ENCODE data around the gene KDM4C.

KDM4C gene

DNA sequence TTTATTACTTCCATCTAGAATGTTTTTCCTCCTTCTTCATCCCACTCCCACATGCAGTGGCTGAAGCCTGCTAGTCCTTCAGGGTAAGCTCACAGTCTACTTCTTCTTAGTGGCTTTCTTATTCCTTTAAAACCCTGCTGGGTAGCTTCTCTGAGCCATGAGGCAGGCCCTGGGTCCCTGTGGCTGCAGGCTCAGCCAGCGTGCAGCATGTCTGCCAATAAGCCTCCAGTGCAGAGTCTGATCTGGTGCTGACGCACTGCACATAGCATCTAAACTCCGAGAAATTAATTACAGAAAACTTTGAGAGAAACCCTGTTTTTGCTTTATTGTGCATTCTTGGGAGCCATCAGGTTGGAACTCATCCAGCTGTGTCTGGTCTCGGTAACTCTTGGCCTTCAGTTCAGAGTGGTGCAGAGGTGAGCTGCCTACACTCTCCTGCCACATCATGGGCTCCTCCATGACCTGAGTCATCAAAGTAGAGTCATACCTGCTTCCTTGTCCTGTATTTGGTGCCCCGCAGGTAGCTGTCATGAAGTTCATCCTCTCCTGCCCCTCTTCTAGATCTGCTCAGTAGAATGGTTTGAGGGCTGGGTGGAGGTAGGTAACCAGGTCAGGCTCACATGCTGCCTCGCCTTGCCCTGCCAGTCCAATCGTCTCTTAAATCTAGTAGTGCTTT, 339.4 kb downstream of the KDM4C start:
- no peak overlapping the region for H3K9ac ChIP-seq (ENCODE audit: low read depth, low read length)
- H3K9me3 ChIP-seq (ENCODE audit: insufficient read depth, low read length, severe bottlenecking), result no peaks in the 10 kb centered on the region
- no peaks in the 10 kb centered on the region for H3K36me3 ChIP-seq (ENCODE audit: insufficient read depth, low read length)
- H3K4me3 ChIP-seq (ENCODE audit: low read depth in 1 of 2, low read length in 2 of 2), result no peak overlapping the region
- no peak overlapping the region for H3K4me2 ChIP-seq (ENCODE audit: insufficient read depth, low read length)
- no peak overlapping the region for H3K27ac ChIP-seq (ENCODE audit: low read length)
- no peaks in the 10 kb centered on the region for H3K79me2 ChIP-seq (ENCODE audit: insufficient read depth, low read length)
- H3K27me3 ChIP-seq (ENCODE audit: insufficient read depth, low read length, poor library complexity), result no peaks in the 10 kb centered on the region
- H2AFZ ChIP-seq (ENCODE audit: low read depth, low read length), result no peak overlapping the region
- H3K4me1 ChIP-seq (ENCODE audit: insufficient read depth, low read length), result no peaks in the 10 kb centered on the region
- H4K20me1 ChIP-seq (ENCODE audit: insufficient read depth, low read length), result no peaks in the 10 kb centered on the region
- DNase-seq, result no peak
- no peak for TF ChIP-seq EZH2 (IDR thresholded peaks at IDR 0.05; ENCODE audit: borderline replicate concordance, low read depth, low read length, severe bottlenecking)
- TF ChIP-seq, protein P1, sequence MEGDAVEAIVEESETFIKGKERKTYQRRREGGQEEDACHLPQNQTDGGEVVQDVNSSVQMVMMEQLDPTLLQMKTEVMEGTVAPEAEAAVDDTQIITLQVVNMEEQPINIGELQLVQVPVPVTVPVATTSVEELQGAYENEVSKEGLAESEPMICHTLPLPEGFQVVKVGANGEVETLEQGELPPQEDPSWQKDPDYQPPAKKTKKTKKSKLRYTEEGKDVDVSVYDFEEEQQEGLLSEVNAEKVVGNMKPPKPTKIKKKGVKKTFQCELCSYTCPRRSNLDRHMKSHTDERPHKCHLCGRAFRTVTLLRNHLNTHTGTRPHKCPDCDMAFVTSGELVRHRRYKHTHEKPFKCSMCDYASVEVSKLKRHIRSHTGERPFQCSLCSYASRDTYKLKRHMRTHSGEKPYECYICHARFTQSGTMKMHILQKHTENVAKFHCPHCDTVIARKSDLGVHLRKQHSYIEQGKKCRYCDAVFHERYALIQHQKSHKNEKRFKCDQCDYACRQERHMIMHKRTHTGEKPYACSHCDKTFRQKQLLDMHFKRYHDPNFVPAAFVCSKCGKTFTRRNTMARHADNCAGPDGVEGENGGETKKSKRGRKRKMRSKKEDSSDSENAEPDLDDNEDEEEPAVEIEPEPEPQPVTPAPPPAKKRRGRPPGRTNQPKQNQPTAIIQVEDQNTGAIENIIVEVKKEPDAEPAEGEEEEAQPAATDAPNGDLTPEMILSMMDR (IDR thresholded peaks at IDR 0.05; ENCODE audit: borderline replicate concordance, extremely low read depth, low read length, poor library complexity, severe bottlenecking), result no peak
- ATAC-seq (ENCODE audit: insufficient read depth, low read depth), result no peak

DNA sequence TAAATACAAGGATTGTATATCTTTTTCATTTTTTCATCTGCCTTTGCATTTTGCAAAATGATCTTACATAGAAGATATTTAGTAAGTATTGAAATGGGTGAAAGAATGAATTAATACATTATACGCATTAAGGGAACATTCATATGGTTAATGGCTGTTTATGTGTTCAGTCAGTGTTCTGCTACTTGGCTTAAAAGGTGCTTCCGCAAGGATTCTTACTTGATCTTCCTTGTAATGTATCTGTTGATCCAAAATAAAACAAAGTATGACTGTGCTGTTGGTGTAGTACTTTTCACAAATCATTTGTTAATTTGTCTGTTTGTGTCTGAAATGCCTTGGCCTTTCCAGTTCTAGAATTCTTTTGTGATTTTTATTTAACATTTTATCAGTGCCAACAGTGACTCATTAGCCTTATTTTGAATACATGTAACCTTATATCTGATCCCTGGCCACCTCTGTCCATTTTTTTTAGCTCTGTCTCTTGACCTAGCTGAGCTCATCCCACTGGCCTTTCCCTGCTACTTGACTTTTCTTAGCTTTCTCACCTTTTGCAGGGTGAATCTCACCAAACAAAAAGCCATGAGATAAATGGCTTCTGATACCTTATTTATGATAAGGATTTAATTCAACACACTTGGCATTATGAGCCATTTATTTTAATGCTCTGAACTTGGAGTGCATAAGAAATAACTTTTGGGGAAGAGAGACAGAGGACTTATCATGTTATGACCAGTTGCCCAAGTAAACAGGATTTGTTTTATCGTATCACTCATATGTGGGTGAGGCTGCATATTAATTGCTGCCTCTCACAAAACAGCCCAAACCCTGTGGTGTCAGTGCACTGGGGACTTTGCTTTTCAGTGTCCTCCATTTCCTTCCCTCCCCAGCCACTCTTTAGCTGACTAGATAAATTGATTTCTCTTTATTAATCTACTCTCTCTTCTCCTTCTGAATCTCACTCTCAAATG, 340.3 kb downstream of the KDM4C start:
- TF ChIP-seq, protein P1 (IDR thresholded peaks at IDR 0.05; ENCODE audit: borderline replicate concordance, extremely low read depth, low read length, poor library complexity, severe bottlenecking), result no peak
- no peak for TF ChIP-seq EZH2 (IDR thresholded peaks at IDR 0.05; ENCODE audit: borderline replicate concordance, low read depth, low read length, severe bottlenecking)
- H3K4me1 ChIP-seq (ENCODE audit: insufficient read depth, low read length), result no peaks in the 10 kb centered on the region
- no peak overlapping the region for H3K4me3 ChIP-seq (ENCODE audit: low read depth in 1 of 2, low read length in 2 of 2)
- no peaks in the 10 kb centered on the region for H3K36me3 ChIP-seq (ENCODE audit: insufficient read depth, low read length)
- no peak overlapping the region for H3K9ac ChIP-seq (ENCODE audit: low read depth, low read length)
- H3K4me2 ChIP-seq (ENCODE audit: insufficient read depth, low read length), result no peak overlapping the region
- no peaks in the 10 kb centered on the region for H3K9me3 ChIP-seq (ENCODE audit: insufficient read depth, low read length, severe bottlenecking)
- H2AFZ ChIP-seq (ENCODE audit: low read depth, low read length), result no peak overlapping the region
- ATAC-seq (ENCODE audit: insufficient read depth, low read depth) (no peak), DNase-seq (no peak)
- H3K27ac ChIP-seq (ENCODE audit: low read length), result no peak overlapping the region
- H3K27me3 ChIP-seq (ENCODE audit: insufficient read depth, low read length, poor library complexity), result no peaks in the 10 kb centered on the region
- H3K79me2 ChIP-seq (ENCODE audit: insufficient read depth, low read length), result no peaks in the 10 kb centered on the region
- H4K20me1 ChIP-seq (ENCODE audit: insufficient read depth, low read length), result no peaks in the 10 kb centered on the region

DNA sequence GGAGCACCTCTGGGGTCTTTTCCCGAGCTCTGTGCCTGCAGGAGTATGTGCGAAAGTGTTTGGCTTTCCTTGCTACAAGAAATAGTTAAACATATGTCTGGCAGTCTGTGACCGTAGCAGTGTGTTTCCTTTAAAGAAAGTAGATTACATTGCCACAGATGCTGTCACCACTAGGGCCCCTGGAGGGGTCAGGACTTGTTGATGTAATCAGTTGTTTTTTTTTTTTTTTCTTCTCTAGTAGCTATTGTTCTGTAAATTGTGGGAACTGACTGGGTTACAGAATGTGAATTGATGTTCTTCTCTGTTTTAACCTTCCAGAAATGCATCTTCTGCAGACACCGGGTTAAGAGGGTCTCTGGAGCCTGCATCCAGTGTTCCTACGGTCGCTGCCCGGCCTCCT, 345.6 kb downstream of the KDM4C start:
- no peak for DNase-seq
- TF ChIP-seq, protein P1 (IDR thresholded peaks at IDR 0.05; ENCODE audit: borderline replicate concordance, extremely low read depth, low read length, poor library complexity, severe bottlenecking), result no peak
- TF ChIP-seq EZH2 (IDR thresholded peaks at IDR 0.05; ENCODE audit: borderline replicate concordance, low read depth, low read length, severe bottlenecking), result no peak
- Histone ChIP-seq H4K20me1 (ENCODE audit: insufficient read depth, low read length) (no peaks in the 10 kb centered on the region), H3K27me3 (ENCODE audit: insufficient read depth, low read length, poor library complexity) (no peaks in the 10 kb centered on the region), H3K9ac (ENCODE audit: low read depth, low read length) (no peak overlapping the region), H3K4me2 (ENCODE audit: insufficient read depth, low read length) (no peak overlapping the region), H2AFZ (ENCODE audit: low read depth, low read length) (no peak overlapping the region), H3K4me3 (ENCODE audit: low read depth in 1 of 2, low read length in 2 of 2) (no peak overlapping the region), H3K9me3 (ENCODE audit: insufficient read depth, low read length, severe bottlenecking) (no peaks in the 10 kb centered on the region), H3K27ac (ENCODE audit: low read length) (no peak overlapping the region), H3K36me3 (ENCODE audit: insufficient read depth, low read length) (peaks cover 21% of the 10 kb centered on the region), H3K4me1 (ENCODE audit: insufficient read depth, low read length) (no peaks in the 10 kb centered on the region), H3K79me2 (ENCODE audit: insufficient read depth, low read length) (no peaks in the 10 kb centered on the region)
- no peak for ATAC-seq (ENCODE audit: insufficient read depth, low read depth)

All from DND-41 (cell line).